Measurements from ENCODE around the gene XYLT1.

Gene XYLT1

GRCh38 chr16:17130733-17131132 lies 340.0 kb downstream of the XYLT1 start:
- no peak for DNase-seq

- DNase-seq = no peak
These were observed 340.8 kb downstream of the XYLT1 start for GRCh38 chr16:17129971-17130370.

- DNase-seq = no peak
These were observed 342.0 kb downstream of the XYLT1 start for GRCh38 chr16:17128791-17129190.

GRCh38 chr16:17126156-17126555 lies 344.6 kb downstream of the XYLT1 start:
- DNase-seq = no peak

GRCh38 chr16:17125671-17126070 lies 345.1 kb downstream of the XYLT1 start:
- DNase-seq = no peak

GRCh38 chr16:17117906-17118577 lies 352.7 kb downstream of the XYLT1 start:
- DNase-seq = no peak

- DNase-seq = no peak
These were observed 354.0 kb downstream of the XYLT1 start for GRCh38 chr16:17116595-17117322.

- no peak for DNase-seq
These were observed 361.3 kb downstream of the XYLT1 start for GRCh38 chr16:17109413-17109812.

GRCh38 chr16:17108596-17108995 lies 362.2 kb downstream of the XYLT1 start:
- DNase-seq = no peak

- DNase-seq = no peak
These were observed 363.3 kb downstream of the XYLT1 start for GRCh38 chr16:17107450-17107849.

GRCh38 chr16:17106243-17106791 lies 364.4 kb downstream of the XYLT1 start:
- DNase-seq = no peak

GRCh38 chr16:17105239-17105797 lies 365.4 kb downstream of the XYLT1 start:
- DNase-seq = no peak

GRCh38 chr16:17104654-17105053 lies 366.1 kb downstream of the XYLT1 start:
- no peak for DNase-seq

GRCh38 chr16:17103216-17103615 lies 367.5 kb downstream of the XYLT1 start:
- DNase-seq = no peak

GRCh38 chr16:17101646-17102045 lies 369.1 kb downstream of the XYLT1 start:
- DNase-seq = no peak

- no peak for DNase-seq
These were observed 372.1 kb downstream of the XYLT1 start for GRCh38 chr16:17098685-17099084.

- DNase-seq = no peak
These were observed 386.6 kb downstream of the XYLT1 start for GRCh38 chr16:17084130-17084529.

- no peak for DNase-seq
These were observed 387.1 kb downstream of the XYLT1 start for GRCh38 chr16:17083628-17084027.

GRCh38 chr16:17082095-17082882 lies 388.5 kb downstream of the XYLT1 start:
- DNase-seq = no peak

- no peak for DNase-seq
These were observed 390.7 kb downstream of the XYLT1 start for GRCh38 chr16:17080105-17080504.

- DNase-seq = no peak
These were observed 391.7 kb downstream of the XYLT1 start for GRCh38 chr16:17078931-17079631.

GRCh38 chr16:17076818-17077498 lies 393.8 kb downstream of the XYLT1 start:
- DNase-seq = no peak

All from activated CD4-positive, alpha-beta T cell treated with anti-CD3 and anti-CD28 coated beads for 1 hour (primary cell).